ENCODE results near the gene LFNG. TPM values are rescaled to one million over a fixed set of nuclear protein-coding genes. Genes with fewer than 3 reads are reported as not detected.

The LFNG gene
- total and polyA plus RNA-seq, 2 donors (not counting 1 experiment from before 2014, with no cell fraction given), result 73.3 to 208 TPM

GRCh38 chr7:2504128-2504888 lies 15.3 kb upstream of the LFNG start:
- H3K9me3 ChIP-seq (ENCODE audit: control extremely low read depth in 1 of 3, control insufficient read depth in 2 of 3, insufficient read depth in 1 of 3, low read length in 2 of 3), result no peaks in the 10 kb centered on the region
- Mint-ChIP-seq H3K4me1 (peaks cover 29% of the 10 kb centered on the region), H3K9me3 (ENCODE audit: insufficient read depth) (no peaks in the 10 kb centered on the region), H3K27me3 (no peaks in the 10 kb centered on the region), H3K4me3 (no peak overlapping the region), H3K27ac (no peak overlapping the region)
- no peaks in the 10 kb centered on the region for H3K36me3 ChIP-seq (replicated peaks in 1 of 2; ENCODE audit: control extremely low read depth in 1 of 2, control insufficient read depth in 1 of 2, extremely low read depth in 1 of 2, insufficient read depth in 2 of 2, low read length in 1 of 2)
- intact Hi-C loops (cut with micrococcal nuclease), result no loop called here
- peaks cover 19 to 21% of the 10 kb centered on the region in 2 donors for H3K4me1 ChIP-seq (ENCODE audit: control insufficient read depth in 2 of 2, insufficient read depth in 2 of 2, low read length in 2 of 2)
- DNase-seq (no peak), ATAC-seq (ENCODE audit: low read depth) (no peak)
- peaks cover 5% of the 10 kb centered on the region for H3K79me2 ChIP-seq (ENCODE audit: control insufficient read depth, insufficient read depth, low read length)
- H2AFZ ChIP-seq (ENCODE audit: insufficient read depth, low read depth, low read length, poor library complexity, severe bottlenecking), result no peak overlapping the region
- H3K4me3 ChIP-seq (ENCODE audit: control extremely low read depth in 1 of 5, extremely low read depth in 1 of 5, insufficient read depth in 1 of 5, low read depth in 2 of 5, low read length in 4 of 5), result no peak overlapping the region
- 90% methylated on average over 16 of the region's 21 CpGs for WGBS (ENCODE audit: insufficient coverage)
- no peaks in the 10 kb centered on the region for H4K20me1 ChIP-seq (ENCODE audit: control insufficient read depth, insufficient read depth, low read length, poor library complexity, severe bottlenecking)
- H3K27me3 ChIP-seq (replicated peaks in 1 of 4; ENCODE audit: control extremely low read depth in 1 of 4, control insufficient read depth in 3 of 4, insufficient read depth in 4 of 4, low read length in 3 of 4), result no peaks in the 10 kb centered on the region
- H3K4me2 ChIP-seq (replicated peaks; ENCODE audit: low read depth, low read length, poor library complexity, severe bottlenecking), result no peak overlapping the region
- no peak overlapping the region for H3K9ac ChIP-seq (ENCODE audit: low read length)
- CTCF ChIA-PET, result interaction anchor here (0.9 kb wide), 2 partner anchors 26 to 52 kb away, joined by 3 read pairs; no protein-coding TSS in a partner anchor
- H3K27ac ChIP-seq (ENCODE audit: low read length in 2 of 2), result no peak overlapping the region
- POLR2A ChIA-PET, result interaction anchor here (0.7 to 1.5 kb wide), 2 partner anchors 24 to 87 kb away, joined by 3 read pairs; no protein-coding TSS in a partner anchor
- no peak for TF ChIP-seq CTCF (IDR thresholded peaks at IDR 0.05)

- DNase-seq, result no peak
- no peaks in the 10 kb centered on the region for H3K9me3 Mint-ChIP-seq (ENCODE audit: insufficient read depth)
- no peaks in the 10 kb centered on the region for H3K9me3 ChIP-seq (ENCODE audit: control extremely low read depth in 1 of 3, control insufficient read depth in 2 of 3, insufficient read depth in 1 of 3, low read length in 2 of 3)
- no peak for TF ChIP-seq EZH2 (IDR thresholded peaks at IDR 0.05; ENCODE audit: borderline replicate concordance, insufficient read depth, low read depth, low read length, poor library complexity, severe bottlenecking)
- no peak for TF ChIP-seq CTCF (IDR thresholded peaks at IDR 0.05)
- no peak overlapping the region for H3K4me3 ChIP-seq (ENCODE audit: control extremely low read depth in 1 of 5, extremely low read depth in 1 of 5, insufficient read depth in 1 of 5, low read depth in 2 of 5, low read length in 4 of 5)
- no peaks in the 10 kb centered on the region for H4K20me1 ChIP-seq (ENCODE audit: control insufficient read depth, insufficient read depth, low read length, poor library complexity, severe bottlenecking)
- peaks cover 25 to 27% of the 10 kb centered on the region in 2 donors for H3K4me1 ChIP-seq (ENCODE audit: control insufficient read depth in 2 of 2, insufficient read depth in 2 of 2, low read length in 2 of 2)
- H3K27me3 Mint-ChIP-seq, result no peaks in the 10 kb centered on the region
- intact Hi-C loops (cut with micrococcal nuclease), result no loop called here
- no peaks in the 10 kb centered on the region for H3K27me3 ChIP-seq (replicated peaks in 1 of 4; ENCODE audit: control extremely low read depth in 1 of 4, control insufficient read depth in 3 of 4, insufficient read depth in 4 of 4, low read length in 3 of 4)
- H3K4me1 Mint-ChIP-seq, result peaks cover 34% of the 10 kb centered on the region
- H3K36me3 ChIP-seq (replicated peaks in 1 of 2; ENCODE audit: control extremely low read depth in 1 of 2, control insufficient read depth in 1 of 2, extremely low read depth in 1 of 2, insufficient read depth in 2 of 2, low read length in 1 of 2), result no peaks in the 10 kb centered on the region
- CTCF ChIA-PET, result no interaction called here
- H3K4me2 ChIP-seq (replicated peaks; ENCODE audit: low read depth, low read length, poor library complexity, severe bottlenecking), result no peak overlapping the region
- H3K4me3 Mint-ChIP-seq, result no peak overlapping the region
- H3K27ac ChIP-seq (ENCODE audit: low read length in 2 of 2), result no peak overlapping the region
- no peak overlapping the region for H3K27ac Mint-ChIP-seq
- no peak overlapping the region for H3K9ac ChIP-seq (ENCODE audit: low read length)
- POLR2A ChIA-PET, result no interaction called here
- no peak for ATAC-seq (ENCODE audit: low read depth)
- H2AFZ ChIP-seq (ENCODE audit: insufficient read depth, low read depth, low read length, poor library complexity, severe bottlenecking), result no peak overlapping the region
- peaks cover 6% of the 10 kb centered on the region for H3K79me2 ChIP-seq (ENCODE audit: control insufficient read depth, insufficient read depth, low read length)
- WGBS (ENCODE audit: insufficient coverage), result 93% methylated on average over 15 of the region's 19 CpGs
Observed at GRCh38 chr7:2504889-2505375, 14.6 kb upstream of the LFNG start.

Data from B cell (primary cell).